Cardiac muscle cell (in vitro differentiated cells and primary cell): ENCODE measurements around the gene ZNF124. TPM values are rescaled to one million over a fixed set of nuclear protein-coding genes. Genes with fewer than 3 reads are reported as not detected.
A peak's percentile ranks its signal among the peaks of the same experiment; 100 is the strongest.

Source experiments
- DNase-seq, 2 donors: peaks; one replicate each; pipeline versions ENCODE4 v3.0.0 to v3.0.0-alpha.2; 2010 to 2017; ENCODE audit warnings: low read depth in 1 of 2, low spot score in 1 of 2
- H3K27ac ChIP-seq: fragments of 200-600 bp; sonication (generic); 2 replicates; pipeline ENCODE4 v1.5.1; 2016
- H3K27me3 ChIP-seq: fragments of 200-600 bp; sonication (generic); 2 replicates; pipeline ENCODE4 v1.6.0; 2016; ENCODE audit warnings: control low read depth
- H3K36me3 ChIP-seq: fragments of 200-600 bp; sonication (generic); 2 replicates; pipeline ENCODE4 v1.5.1; 2016; ENCODE audit warnings: control low read depth
- H3K4me1 ChIP-seq: fragments of 200-600 bp; sonication (generic); 2 replicates; pipeline ENCODE4 v1.8.1; 2017; ENCODE audit warnings: low read depth, mild to moderate bottlenecking, mixed run types
- H3K4me3 ChIP-seq: fragments of 200-600 bp; sonication (generic); 2 replicates; pipeline ENCODE4 v1.5.1; 2016; ENCODE audit warnings: mild to moderate bottlenecking
- H3K9me3 ChIP-seq: fragments of 200-600 bp; sonication (generic); 2 replicates; pipeline ENCODE4 v1.5.1; 2017; ENCODE audit warnings: low read depth, mild to moderate bottlenecking, control low read depth
- CTCF ChIP-seq: IDR thresholded peaks from 2 replicates; pipeline ENCODE4 v1.5.1; 2012; ENCODE audit warnings: low read depth, mild to moderate bottlenecking, low read length
- polyA plus RNA-seq: library from polyadenylated mRNA; unstranded; fragments of >200 nt; fragmentation: Nextera tagmentation; extraction: Ambion mirVana; gene quantifications from 2 replicates; pipeline ENCODE4 v1.2.1, GENCODE V29; 2016
- total RNA-seq: library from RNA; depleted of rRNA; stranded (reverse); fragments of >200 nt; gene quantifications from 2 replicates; pipeline ENCODE4 v1.2.3, GENCODE V29; 2016

Gene ZNF124
- total and polyA plus RNA-seq, 2 experiments from 2014 or later: 8.2 to 52.6 TPM

- H3K27ac ChIP-seq: no peak overlapping the region
- no peak overlapping the region for H3K4me3 ChIP-seq
- no peaks in the 10 kb centered on the region for H3K27me3 ChIP-seq
- no peak for TF ChIP-seq CTCF
- DNase-seq: no peak
- peaks cover 4% of the 10 kb centered on the region for H3K4me1 ChIP-seq
- H3K9me3 ChIP-seq: no peaks in the 10 kb centered on the region
- no peaks in the 10 kb centered on the region for H3K36me3 ChIP-seq
These were observed 39.5 kb upstream of the ZNF124 start for GRCh38 chr1:247211339-247211738.

DNA sequence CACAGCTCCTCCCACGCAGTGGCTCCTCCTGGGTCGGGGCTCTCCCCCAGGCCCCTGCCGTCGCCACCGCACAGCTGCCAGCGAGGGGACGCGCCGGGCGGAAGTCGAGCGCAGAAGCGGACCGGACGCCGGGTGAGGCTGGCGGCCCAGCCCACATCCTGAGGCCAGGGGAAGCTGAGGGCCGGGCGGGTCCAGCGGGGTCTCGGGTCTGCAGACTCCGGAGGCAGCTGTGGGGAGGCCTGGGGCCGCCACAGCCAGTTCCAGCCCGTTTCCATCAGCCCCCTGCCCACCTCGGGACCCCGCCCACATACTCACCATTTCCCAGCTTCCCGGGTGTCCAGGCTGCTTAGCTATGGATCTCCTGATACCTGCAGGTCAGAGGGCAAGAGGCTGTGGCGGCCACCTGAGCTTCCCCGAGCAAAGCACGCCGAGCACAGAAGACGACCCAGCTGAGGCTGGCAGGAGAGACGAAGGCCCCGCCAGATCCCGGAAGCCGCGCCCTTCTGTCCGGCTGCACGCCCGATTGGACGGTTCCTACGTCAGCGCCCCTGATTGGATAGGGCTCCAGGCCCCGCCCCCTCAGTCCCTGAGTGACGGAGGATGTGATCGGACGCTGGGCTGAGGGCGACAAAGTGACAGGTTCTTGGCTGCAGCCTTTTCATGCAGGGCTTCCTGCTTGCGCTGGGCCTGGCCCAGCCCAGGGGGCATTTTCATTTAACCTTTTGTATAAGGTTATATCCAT, 38.7 kb upstream of the ZNF124 start:
- peak overlapping the region; percentile 77 for H3K27ac ChIP-seq

GRCh38 chr1:247210062-247210375, 38.2 kb upstream of the ZNF124 start:
- H3K4me1 ChIP-seq: peaks cover 4% of the 10 kb centered on the region
- peak overlapping the region; percentile 77 for H3K27ac ChIP-seq
- no peak for TF ChIP-seq CTCF
- H3K9me3 ChIP-seq: no peaks in the 10 kb centered on the region
- no peaks in the 10 kb centered on the region for H3K27me3 ChIP-seq
- H3K4me3 ChIP-seq: peak overlapping the region; percentile 72
- H3K36me3 ChIP-seq: no peaks in the 10 kb centered on the region
- no peak for DNase-seq

More for the DNA sequence above, 38.7 kb upstream of the ZNF124 start:
- peak; percentile 93 to 99 for DNase-seq
- H3K27me3 ChIP-seq: no peaks in the 10 kb centered on the region
- TF ChIP-seq CTCF: no peak
- no peaks in the 10 kb centered on the region for H3K9me3 ChIP-seq
- H3K4me1 ChIP-seq: peaks cover 4% of the 10 kb centered on the region
- H3K4me3 ChIP-seq: peak overlapping the region; percentile 72
- H3K36me3 ChIP-seq: no peaks in the 10 kb centered on the region

GRCh38 chr1:247209396-247209795, 37.6 kb upstream of the ZNF124 start:
- H3K36me3 ChIP-seq: no peaks in the 10 kb centered on the region
- H3K4me1 ChIP-seq: peaks cover 4% of the 10 kb centered on the region
- H3K27ac ChIP-seq: no peak overlapping the region
- no peaks in the 10 kb centered on the region for H3K27me3 ChIP-seq
- peak in 1 of 2 donors; percentile 10 for DNase-seq
- peak overlapping the region; percentile 72 for H3K4me3 ChIP-seq
- TF ChIP-seq CTCF: no peak
- no peaks in the 10 kb centered on the region for H3K9me3 ChIP-seq

- TF ChIP-seq CTCF: no peak
- H3K4me3 ChIP-seq: no peak overlapping the region
- no peaks in the 10 kb centered on the region for H3K27me3 ChIP-seq
- H3K27ac ChIP-seq: no peak overlapping the region
- H3K36me3 ChIP-seq: no peaks in the 10 kb centered on the region
- peak in 1 of 2 donors; percentile 13 for DNase-seq
- H3K4me1 ChIP-seq: no peaks in the 10 kb centered on the region
- H3K9me3 ChIP-seq: no peaks in the 10 kb centered on the region
These were observed 32.4 kb upstream of the ZNF124 start for GRCh38 chr1:247204177-247204647.
